Panc1 (cell line): ENCODE data around the gene CGREF1.

Experiments used
- CTCF ChIP-seq: fragments of 450-650 bp; IDR thresholded peaks from 2 replicates; pipeline ENCODE4 v1.5.1; 2017; ENCODE audit warnings: mild to moderate bottlenecking
- POLR2AphosphoS5 ChIP-seq: IDR thresholded peaks from 2 replicates; pipeline ENCODE4 v1.6.1; 2012; ENCODE audit warnings: mild to moderate bottlenecking, low read depth, low read length, moderate library complexity
- REST ChIP-seq, 2 experiments: IDR thresholded peaks; 2 replicates each; pipeline ENCODE4 v1.6.1; 2011 to 2012; ENCODE audit warnings: low read depth in 2 of 2, control low read depth in 1 of 2, low read length in 1 of 2, mild to moderate bottlenecking in 1 of 2, moderate library complexity in 1 of 2; ENCODE audit not compliant: insufficient read depth in 1 of 2

DNA sequence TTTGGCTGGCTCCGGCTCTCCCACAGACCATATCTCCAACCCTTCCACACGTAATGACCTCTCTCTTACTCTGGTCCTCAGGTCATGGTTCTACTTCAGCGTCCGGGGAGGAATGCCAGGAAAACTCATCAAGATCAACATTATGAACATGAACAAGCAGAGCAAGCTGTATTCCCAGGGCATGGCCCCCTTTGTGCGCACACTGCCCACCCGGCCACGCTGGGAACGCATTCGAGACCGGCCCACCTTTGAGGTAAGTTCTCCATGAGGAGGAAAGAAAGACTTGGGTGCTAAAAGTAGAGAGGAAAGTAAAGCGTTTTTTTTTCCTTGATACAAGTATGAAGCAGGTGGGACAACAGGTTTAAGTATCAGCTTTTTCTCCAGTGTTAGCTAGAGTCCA lies 65.6 kb downstream of the CGREF1 start:
- TF ChIP-seq CTCF (no peak), POLR2AphosphoS5 (no peak), REST (IDR thresholded peaks at IDR 0.05; ENCODE audit: insufficient read depth in 1 of 2, low read depth in 2 of 2, low read length in 1 of 2) (no peak)
